Colonic mucosa (tissue), 4 donors: Measurements from ENCODE around the gene PPP6R2. TPM values are rescaled to one million over a fixed set of nuclear protein-coding genes. Genes with fewer than 3 reads are reported as not detected.
"Not testable (repeated sequence)": the region's sequence is repeated elsewhere in the genome, so short reads cannot be mapped to it uniquely, and the experiment has no call there.

ENCODE experiments used
- DNase-seq: peaks from one replicate; pipeline ENCODE4 v3.0.0-alpha.2; 2020
- H3K27ac ChIP-seq: fragments of 200-600 bp; one replicate; pipeline ENCODE4 v1.8.0; 2021
- H3K27me3 ChIP-seq: fragments of 200-600 bp; one replicate; pipeline ENCODE4 v1.8.0; 2021
- H3K36me3 ChIP-seq: fragments of 200-600 bp; one replicate; pipeline ENCODE4 v1.8.0; 2021
- H3K4me1 ChIP-seq: fragments of 200-600 bp; one replicate; pipeline ENCODE4 v1.8.0; 2021; ENCODE audit warnings: mild to moderate bottlenecking
- H3K4me3 ChIP-seq: fragments of 200-600 bp; one replicate; pipeline ENCODE4 v1.8.0; 2021
- H3K9ac ChIP-seq, 2 donors: one replicate each; pipeline ENCODE4 v1.7.0; 2013; ENCODE audit warnings: control low read depth in 2 of 2, low read depth in 2 of 2, low read length in 2 of 2
- H3K9me3 ChIP-seq: fragments of 200-600 bp; one replicate; pipeline ENCODE4 v1.8.0; 2021
- intact Hi-C: fragments of 100-400 bp; cut with DNase I; formaldehyde crosslinking; loops from one replicate; pipeline ENCODE4 v1.14.1; 2022
- total RNA-seq, 2 donors: library from RNA; stranded (reverse); fragmentation: NEBNext Ultra II Directional in 1 of 2; extraction: Animal tissue kit (Norgen Biotek cat#: 25700) in 1 of 2; gene quantifications; one replicate each; pipeline ENCODE4 v1.2.1, GENCODE V29; 2021
- TF ChIP-seq, protein P1 (sequence below): fragments of 200-600 bp; IDR thresholded peaks from one replicate; pipeline ENCODE4 v1.8.0; 2022; ENCODE audit warnings: antibody characterized with exemption, mild to moderate bottlenecking
- donor health status: healthy.
- donor health status: DM: no; HTN: no; CAD: no.
- donor health status: DM: no; HTN: no; CAD: no.

PPP6R2 gene
- total RNA-seq, 2 donors from 2014 or later = 34.1 to 55.9 TPM

DNA sequence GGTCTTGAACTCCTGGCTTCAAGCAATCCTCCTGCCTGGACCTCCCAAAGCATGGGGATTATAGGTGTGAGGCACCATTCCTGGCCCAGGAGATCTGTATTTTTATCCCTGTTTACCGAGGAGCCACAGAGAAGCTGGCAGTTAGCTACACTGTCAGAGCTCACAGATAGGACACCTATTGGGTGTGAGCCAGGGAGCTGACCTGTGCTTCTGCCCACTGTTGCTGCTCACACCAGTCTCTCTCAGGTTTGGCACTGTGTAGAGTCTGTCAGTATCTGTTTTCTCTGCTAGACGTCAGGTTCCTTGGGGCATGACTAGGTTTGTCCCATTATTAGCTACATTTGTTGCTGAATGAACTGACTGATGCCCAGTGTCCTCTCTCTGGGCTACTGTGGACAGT is 17.5 kb downstream of the PPP6R2 start:
- no peaks in the 10 kb centered on the region for H3K36me3 ChIP-seq
- no peak overlapping the region for H3K9ac ChIP-seq
- no peak for DNase-seq
- no peaks in the 10 kb centered on the region for H3K9me3 ChIP-seq
- intact Hi-C loops = no loop called here
- H3K27ac ChIP-seq = no peak overlapping the region
- no peaks in the 10 kb centered on the region for H3K4me1 ChIP-seq
- TF ChIP-seq, protein P1, sequence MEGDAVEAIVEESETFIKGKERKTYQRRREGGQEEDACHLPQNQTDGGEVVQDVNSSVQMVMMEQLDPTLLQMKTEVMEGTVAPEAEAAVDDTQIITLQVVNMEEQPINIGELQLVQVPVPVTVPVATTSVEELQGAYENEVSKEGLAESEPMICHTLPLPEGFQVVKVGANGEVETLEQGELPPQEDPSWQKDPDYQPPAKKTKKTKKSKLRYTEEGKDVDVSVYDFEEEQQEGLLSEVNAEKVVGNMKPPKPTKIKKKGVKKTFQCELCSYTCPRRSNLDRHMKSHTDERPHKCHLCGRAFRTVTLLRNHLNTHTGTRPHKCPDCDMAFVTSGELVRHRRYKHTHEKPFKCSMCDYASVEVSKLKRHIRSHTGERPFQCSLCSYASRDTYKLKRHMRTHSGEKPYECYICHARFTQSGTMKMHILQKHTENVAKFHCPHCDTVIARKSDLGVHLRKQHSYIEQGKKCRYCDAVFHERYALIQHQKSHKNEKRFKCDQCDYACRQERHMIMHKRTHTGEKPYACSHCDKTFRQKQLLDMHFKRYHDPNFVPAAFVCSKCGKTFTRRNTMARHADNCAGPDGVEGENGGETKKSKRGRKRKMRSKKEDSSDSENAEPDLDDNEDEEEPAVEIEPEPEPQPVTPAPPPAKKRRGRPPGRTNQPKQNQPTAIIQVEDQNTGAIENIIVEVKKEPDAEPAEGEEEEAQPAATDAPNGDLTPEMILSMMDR = no peak
- H3K4me3 ChIP-seq = no peak overlapping the region
- no peaks in the 10 kb centered on the region for H3K27me3 ChIP-seq

DNA sequence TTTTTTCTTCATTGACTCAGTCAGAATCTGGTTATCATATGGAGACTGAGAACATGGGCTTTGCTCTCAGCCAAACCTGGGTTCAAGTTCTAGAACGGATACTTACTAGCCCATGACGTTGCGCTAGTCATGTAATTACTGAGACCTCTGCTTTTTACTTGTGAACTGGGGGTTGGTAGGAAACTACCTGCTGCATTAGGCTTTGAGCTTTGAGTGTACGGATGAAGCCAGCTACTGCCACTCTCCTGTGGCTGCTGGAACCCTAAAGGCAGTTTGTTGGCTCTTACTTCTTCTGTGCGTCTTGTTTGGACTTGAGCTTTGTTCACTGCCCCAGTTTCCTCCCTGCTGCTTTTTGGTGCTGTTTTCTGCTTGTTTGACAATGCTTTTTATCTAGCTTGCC is 18.1 kb downstream of the PPP6R2 start:
- DNase-seq = no peak
- H3K9ac ChIP-seq = no peak overlapping the region
- intact Hi-C loops = no loop called here
- no peaks in the 10 kb centered on the region for H3K36me3 ChIP-seq
- H3K4me3 ChIP-seq = no peak overlapping the region
- no peaks in the 10 kb centered on the region for H3K27me3 ChIP-seq
- TF ChIP-seq, protein P1 = no peak
- no peak overlapping the region for H3K27ac ChIP-seq
- no peaks in the 10 kb centered on the region for H3K9me3 ChIP-seq
- no peaks in the 10 kb centered on the region for H3K4me1 ChIP-seq

DNA sequence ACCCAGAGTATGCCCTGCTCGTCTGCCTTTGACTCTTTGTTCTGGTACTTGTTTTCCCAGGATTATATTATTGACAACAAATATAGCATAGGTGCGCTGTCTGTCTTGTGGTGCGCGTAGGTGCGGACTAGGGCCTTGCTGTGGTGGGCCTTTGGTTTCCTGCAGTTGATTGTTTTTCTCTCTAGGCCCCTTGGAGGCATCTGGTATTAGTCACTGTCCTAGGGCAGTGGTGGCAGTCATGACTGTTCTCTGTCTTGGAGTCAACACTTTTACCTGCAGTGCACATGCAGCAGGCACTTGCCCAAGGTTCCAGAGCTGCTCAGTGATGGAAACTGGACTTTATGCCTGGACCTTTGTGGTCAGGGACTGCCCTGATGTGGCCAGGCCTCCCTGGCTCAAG is 18.6 kb downstream of the PPP6R2 start:
- no peak overlapping the region for H3K9ac ChIP-seq
- no peaks in the 10 kb centered on the region for H3K9me3 ChIP-seq
- DNase-seq = no peak
- H3K27me3 ChIP-seq = no peaks in the 10 kb centered on the region
- TF ChIP-seq, protein P1 = no peak
- no peak overlapping the region for H3K27ac ChIP-seq
- H3K36me3 ChIP-seq = no peaks in the 10 kb centered on the region
- no peak overlapping the region for H3K4me3 ChIP-seq
- intact Hi-C loops = no loop called here
- H3K4me1 ChIP-seq = no peaks in the 10 kb centered on the region

DNA sequence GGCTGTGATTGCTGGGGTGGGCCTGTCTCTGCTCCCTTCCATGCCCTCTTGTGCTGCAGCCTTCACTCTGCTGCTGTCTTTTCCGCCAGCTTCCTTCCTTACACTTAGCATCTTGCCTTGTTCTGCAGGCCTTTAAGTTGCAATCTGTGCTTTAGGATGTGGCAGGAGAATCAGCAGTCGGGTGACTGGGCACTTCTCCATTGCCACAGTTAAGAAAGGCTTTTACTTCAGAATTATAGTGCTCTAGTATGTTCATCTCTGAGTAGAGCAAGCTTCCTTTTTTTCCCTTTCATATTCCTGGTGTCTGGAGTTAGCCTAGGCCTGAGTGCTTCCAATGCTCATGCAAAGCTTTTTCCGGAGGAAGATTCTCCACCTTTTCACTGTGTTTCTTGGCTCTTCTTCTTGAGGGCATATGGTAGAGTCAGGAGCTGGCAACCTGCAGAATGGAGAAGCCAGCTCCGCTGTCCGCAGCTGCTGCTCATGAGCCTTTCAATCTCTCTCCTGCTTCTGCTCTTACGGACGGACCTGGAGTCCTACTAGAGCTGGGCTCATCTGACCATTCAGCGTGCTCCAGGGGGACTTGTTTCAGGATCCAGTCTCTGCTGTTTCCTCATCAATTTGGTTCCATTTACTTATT is 20.2 kb downstream of the PPP6R2 start:
- TF ChIP-seq, protein P1 = no peak
- H3K27me3 ChIP-seq = no peaks in the 10 kb centered on the region
- no peaks in the 10 kb centered on the region for H3K4me1 ChIP-seq

DNA sequence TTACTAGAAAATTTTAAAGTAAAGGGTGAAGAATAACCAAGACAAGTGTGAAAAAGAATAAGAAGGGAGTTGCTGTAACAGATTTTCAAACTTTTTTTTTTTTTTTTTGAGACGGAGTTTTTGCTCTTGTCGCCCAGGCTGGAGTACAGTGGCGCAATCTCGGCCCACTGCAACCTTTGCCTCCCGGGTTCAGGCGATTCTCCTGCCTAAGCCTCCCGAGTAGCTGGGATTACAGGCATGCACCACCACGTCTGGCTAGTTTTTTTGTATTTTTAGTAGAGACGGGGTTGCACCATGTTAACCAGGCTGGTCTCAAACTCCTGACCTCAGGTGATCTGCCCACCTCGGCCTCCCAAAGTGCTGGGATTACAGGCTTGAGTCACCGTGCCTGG is 20.7 kb downstream of the PPP6R2 start:
- H3K27ac ChIP-seq, H3K9me3 ChIP-seq, H3K4me1 ChIP-seq, H3K27me3 ChIP-seq, intact Hi-C loops, H3K36me3 ChIP-seq, DNase-seq, H3K9ac ChIP-seq, H3K4me3 ChIP-seq: not testable (repeated sequence)

More for the DNA sequence above, 20.2 kb downstream of the PPP6R2 start:
- Histone ChIP-seq H3K27ac (no peak overlapping the region), H3K9me3 (no peaks in the 10 kb centered on the region), H3K4me3 (no peak overlapping the region), H3K9ac (no peak overlapping the region), H3K36me3 (no peaks in the 10 kb centered on the region)
- DNase-seq = no peak
- intact Hi-C loops = no loop called here

DNA sequence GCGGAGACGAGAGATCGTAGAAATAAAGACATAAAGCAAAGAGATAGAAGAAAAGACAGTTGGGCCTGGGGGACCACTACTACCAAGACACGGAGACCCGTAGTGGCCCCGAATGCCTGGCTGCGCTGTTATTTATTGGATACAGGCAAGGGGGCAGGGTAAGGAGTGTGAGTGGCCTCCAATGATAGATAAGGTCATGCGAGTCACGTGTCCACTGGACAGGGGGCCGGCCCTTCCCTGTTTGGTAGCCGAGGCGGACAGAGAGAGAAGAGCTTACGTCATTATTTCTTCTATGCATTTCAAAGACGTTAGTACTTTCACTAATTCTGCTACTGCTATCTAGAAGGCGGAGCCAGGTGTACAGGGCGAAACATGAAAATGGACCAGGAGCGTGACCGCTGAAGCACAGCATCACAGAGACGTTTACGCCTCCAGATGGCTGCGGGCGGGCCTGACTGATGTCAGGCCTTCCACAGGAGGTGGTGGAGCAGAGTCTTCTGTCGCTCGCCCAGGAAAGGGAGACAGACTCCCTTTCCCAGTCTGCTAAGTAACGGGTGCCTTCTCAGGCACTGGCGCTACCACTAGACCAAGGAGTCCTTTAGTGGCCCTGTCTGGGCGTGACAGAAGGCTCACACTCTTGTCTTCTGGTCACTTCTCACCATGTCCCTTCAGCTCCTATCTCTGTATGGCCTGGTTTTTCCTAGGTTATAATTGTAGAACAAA is 24.8 kb downstream of the PPP6R2 start:
- Histone ChIP-seq H3K27me3 (no peaks in the 10 kb centered on the region), H3K36me3 (no peaks in the 10 kb centered on the region)

More for the DNA sequence above, 24.8 kb downstream of the PPP6R2 start:
- H3K9me3 ChIP-seq = no peaks in the 10 kb centered on the region
- TF ChIP-seq, protein P1 = no peak
- no peak overlapping the region for H3K9ac ChIP-seq
- H3K4me1 ChIP-seq = no peaks in the 10 kb centered on the region
- no peak overlapping the region for H3K27ac ChIP-seq
- no peak for DNase-seq
- no peak overlapping the region for H3K4me3 ChIP-seq
- intact Hi-C loops = no loop called here
